GM20000 (cell line): ENCODE data around the gene ABCA9.

Source experiments
- DNase-seq: peaks from one replicate; pipeline ENCODE4 v3.0.0; 2012; ENCODE audit warnings: low spot score
- TF ChIP-seq, protein P1 (sequence below): IDR thresholded peaks from 2 replicates; pipeline ENCODE4 v1.5.1; 2012; ENCODE audit warnings: mild to moderate bottlenecking, control low read depth; ENCODE audit errors: extremely low read depth, missing control alignments

The ABCA9 gene

DNA sequence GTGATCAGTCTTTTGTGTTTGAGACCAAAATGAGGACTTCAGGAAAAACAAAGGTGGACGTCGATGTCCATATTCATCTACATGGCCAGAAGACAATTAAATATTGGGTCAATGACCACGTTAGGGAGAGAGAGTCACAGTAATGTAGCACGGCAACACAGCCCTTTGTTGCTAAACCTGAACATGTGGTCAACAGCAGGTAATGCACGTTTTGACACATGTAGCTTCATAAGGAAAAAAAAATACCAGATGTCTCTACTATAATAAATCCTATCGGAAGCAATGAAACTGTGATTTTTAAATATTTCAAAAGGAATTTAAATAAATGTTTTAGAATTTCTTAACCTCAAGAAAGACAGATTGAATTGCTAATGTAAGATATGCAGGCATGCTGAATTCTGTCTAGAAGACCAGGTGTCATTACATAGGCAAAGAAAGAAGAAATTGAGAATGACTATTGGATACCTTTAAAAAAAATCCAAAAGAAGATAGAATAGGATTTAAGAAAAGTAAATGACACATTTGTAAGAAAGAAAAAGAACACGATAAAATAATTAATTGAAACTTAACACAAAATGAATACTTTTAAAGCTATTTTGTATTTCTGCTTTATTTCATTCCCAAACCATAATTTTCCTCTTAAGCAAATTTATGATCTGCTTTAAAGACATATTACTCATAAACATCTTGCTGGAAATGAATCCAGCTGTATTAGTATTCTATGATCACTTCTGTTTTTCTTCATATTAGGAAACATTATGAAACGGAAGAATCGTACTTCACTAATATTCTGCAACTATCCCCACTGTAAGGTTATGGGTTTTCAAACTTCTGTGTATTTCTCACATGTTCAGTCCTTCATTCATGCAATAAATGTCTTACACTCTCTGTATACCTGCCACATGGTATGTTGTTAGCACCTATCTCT, 135.7 kb downstream of the ABCA9 start:
- DNase-seq, result no peak

More for the DNA sequence above, 135.7 kb downstream of the ABCA9 start:
- TF ChIP-seq, protein P1, sequence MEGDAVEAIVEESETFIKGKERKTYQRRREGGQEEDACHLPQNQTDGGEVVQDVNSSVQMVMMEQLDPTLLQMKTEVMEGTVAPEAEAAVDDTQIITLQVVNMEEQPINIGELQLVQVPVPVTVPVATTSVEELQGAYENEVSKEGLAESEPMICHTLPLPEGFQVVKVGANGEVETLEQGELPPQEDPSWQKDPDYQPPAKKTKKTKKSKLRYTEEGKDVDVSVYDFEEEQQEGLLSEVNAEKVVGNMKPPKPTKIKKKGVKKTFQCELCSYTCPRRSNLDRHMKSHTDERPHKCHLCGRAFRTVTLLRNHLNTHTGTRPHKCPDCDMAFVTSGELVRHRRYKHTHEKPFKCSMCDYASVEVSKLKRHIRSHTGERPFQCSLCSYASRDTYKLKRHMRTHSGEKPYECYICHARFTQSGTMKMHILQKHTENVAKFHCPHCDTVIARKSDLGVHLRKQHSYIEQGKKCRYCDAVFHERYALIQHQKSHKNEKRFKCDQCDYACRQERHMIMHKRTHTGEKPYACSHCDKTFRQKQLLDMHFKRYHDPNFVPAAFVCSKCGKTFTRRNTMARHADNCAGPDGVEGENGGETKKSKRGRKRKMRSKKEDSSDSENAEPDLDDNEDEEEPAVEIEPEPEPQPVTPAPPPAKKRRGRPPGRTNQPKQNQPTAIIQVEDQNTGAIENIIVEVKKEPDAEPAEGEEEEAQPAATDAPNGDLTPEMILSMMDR, result no peak
